ENCODE measurements around the gene ZNF366.
"Not testable (repeated sequence)": the region's sequence is repeated elsewhere in the genome, so short reads cannot be mapped to it uniquely, and the experiment has no call there.

Gene ZNF366

GRCh38 chr5:72410688-72411295 is 96.4 kb downstream of the ZNF366 start:
- Histone ChIP-seq H3K4ac (ENCODE audit: low read depth, low read length) (no peak overlapping the region), H2BK120ac (ENCODE audit: low read depth, low read length) (no peak overlapping the region), H3K18ac (ENCODE audit: low read length) (no peak overlapping the region), H2BK15ac (replicated peaks; ENCODE audit: low read depth) (no peak overlapping the region), H3K4me1 (ENCODE audit: control insufficient read depth, low read depth, low read length) (no peaks in the 10 kb centered on the region), H3K4me3 (ENCODE audit: low read length) (no peak overlapping the region), H3K79me1 (ENCODE audit: low read length) (no peaks in the 10 kb centered on the region), H3K79me2 (ENCODE audit: control insufficient read depth, insufficient read depth, low read length) (no peaks in the 10 kb centered on the region), H3K27ac (ENCODE audit: low read depth, low read length) (no peak overlapping the region), H3K27me3 (ENCODE audit: insufficient read depth, low read length, poor library complexity) (no peaks in the 10 kb centered on the region), H4K5ac (ENCODE audit: low read length) (no peak overlapping the region), H4K8ac (ENCODE audit: low read depth, low read length) (no peak overlapping the region), H3K56ac (ENCODE audit: low read length) (no peak overlapping the region), H2AK5ac (ENCODE audit: low read length) (no peak overlapping the region), H3K9ac (ENCODE audit: low read length) (no peak overlapping the region), H2BK5ac (ENCODE audit: low read length) (no peak overlapping the region), H3K36me3 (ENCODE audit: control insufficient read depth, insufficient read depth, low read length) (no peaks in the 10 kb centered on the region), H3K23ac (ENCODE audit: low read length) (no peak overlapping the region), H3K4me2 (ENCODE audit: low read length) (no peak overlapping the region)
- DNase-seq, result no peak
- no CpG with 5 or more reads among the region's 4 CpGs for WGBS (ENCODE audit: extremely low coverage, insufficient coverage, low lambda C conversion rate)

GRCh38 chr5:72408603-72409002 is 98.6 kb downstream of the ZNF366 start:
- no peak overlapping the region for H3K9ac ChIP-seq (ENCODE audit: low read length)
- no peak overlapping the region for H2AK5ac ChIP-seq (ENCODE audit: low read length)
- H2BK120ac ChIP-seq (ENCODE audit: low read depth, low read length), result no peak overlapping the region
- no peak overlapping the region for H4K8ac ChIP-seq (ENCODE audit: low read depth, low read length)
- H3K27ac ChIP-seq (ENCODE audit: low read depth, low read length), result no peak overlapping the region
- no CpG with 5 or more reads among the region's 4 CpGs for WGBS (ENCODE audit: extremely low coverage, insufficient coverage, low lambda C conversion rate)
- no peak overlapping the region for H3K4ac ChIP-seq (ENCODE audit: low read depth, low read length)
- no peak overlapping the region for H3K4me2 ChIP-seq (ENCODE audit: low read length)
- no peaks in the 10 kb centered on the region for H3K36me3 ChIP-seq (ENCODE audit: control insufficient read depth, insufficient read depth, low read length)
- no peak for DNase-seq
- no peaks in the 10 kb centered on the region for H3K4me1 ChIP-seq (ENCODE audit: control insufficient read depth, low read depth, low read length)
- H2BK5ac ChIP-seq (ENCODE audit: low read length), result no peak overlapping the region
- H3K23ac ChIP-seq (ENCODE audit: low read length), result no peak overlapping the region
- no peak overlapping the region for H4K5ac ChIP-seq (ENCODE audit: low read length)
- no peak overlapping the region for H2BK15ac ChIP-seq (replicated peaks; ENCODE audit: low read depth)
- H3K18ac ChIP-seq (ENCODE audit: low read length), result no peak overlapping the region
- no peak overlapping the region for H3K4me3 ChIP-seq (ENCODE audit: low read length)
- H3K79me2 ChIP-seq (ENCODE audit: control insufficient read depth, insufficient read depth, low read length), result no peaks in the 10 kb centered on the region
- no peaks in the 10 kb centered on the region for H3K79me1 ChIP-seq (ENCODE audit: low read length)
- no peak overlapping the region for H3K56ac ChIP-seq (ENCODE audit: low read length)
- no peaks in the 10 kb centered on the region for H3K27me3 ChIP-seq (ENCODE audit: insufficient read depth, low read length, poor library complexity)

GRCh38 chr5:72408127-72408526 is 99.1 kb downstream of the ZNF366 start:
- Histone ChIP-seq H3K79me2 (ENCODE audit: control insufficient read depth, insufficient read depth, low read length) (no peaks in the 10 kb centered on the region), H3K18ac (ENCODE audit: low read length) (no peak overlapping the region), H3K23ac (ENCODE audit: low read length) (no peak overlapping the region), H3K36me3 (ENCODE audit: control insufficient read depth, insufficient read depth, low read length) (no peaks in the 10 kb centered on the region), H2BK120ac (ENCODE audit: low read depth, low read length) (no peak overlapping the region), H3K9ac (ENCODE audit: low read length) (no peak overlapping the region), H3K79me1 (ENCODE audit: low read length) (no peaks in the 10 kb centered on the region), H3K4me1 (ENCODE audit: control insufficient read depth, low read depth, low read length) (no peaks in the 10 kb centered on the region), H4K5ac (ENCODE audit: low read length) (no peak overlapping the region), H2BK5ac (ENCODE audit: low read length) (no peak overlapping the region), H4K8ac (ENCODE audit: low read depth, low read length) (no peak overlapping the region), H3K56ac (ENCODE audit: low read length) (no peak overlapping the region), H3K4me2 (ENCODE audit: low read length) (no peak overlapping the region), H3K27me3 (ENCODE audit: insufficient read depth, low read length, poor library complexity) (no peaks in the 10 kb centered on the region), H2AK5ac (ENCODE audit: low read length) (no peak overlapping the region), H3K4me3 (ENCODE audit: low read length) (no peak overlapping the region), H3K27ac (ENCODE audit: low read depth, low read length) (no peak overlapping the region), H3K4ac (ENCODE audit: low read depth, low read length) (no peak overlapping the region), H2BK15ac (replicated peaks; ENCODE audit: low read depth) (no peak overlapping the region)
- no CpG with 5 or more reads among the region's 5 CpGs for WGBS (ENCODE audit: extremely low coverage, insufficient coverage, low lambda C conversion rate)
- DNase-seq, result no peak

- Histone ChIP-seq H3K23ac (ENCODE audit: low read length) (no peak overlapping the region), H2BK120ac (ENCODE audit: low read depth, low read length) (no peak overlapping the region), H3K27ac (ENCODE audit: low read depth, low read length) (no peak overlapping the region), H3K79me2 (ENCODE audit: control insufficient read depth, insufficient read depth, low read length) (no peaks in the 10 kb centered on the region), H3K36me3 (ENCODE audit: control insufficient read depth, insufficient read depth, low read length) (no peaks in the 10 kb centered on the region), H3K56ac (ENCODE audit: low read length) (no peak overlapping the region), H3K18ac (ENCODE audit: low read length) (no peak overlapping the region), H3K4ac (ENCODE audit: low read depth, low read length) (no peak overlapping the region), H4K5ac (ENCODE audit: low read length) (no peak overlapping the region), H3K4me1 (ENCODE audit: control insufficient read depth, low read depth, low read length) (no peaks in the 10 kb centered on the region), H3K9ac (ENCODE audit: low read length) (no peak overlapping the region), H2BK15ac (replicated peaks; ENCODE audit: low read depth) (no peak overlapping the region), H2AK5ac (ENCODE audit: low read length) (no peak overlapping the region), H3K4me3 (ENCODE audit: low read length) (no peak overlapping the region), H3K79me1 (ENCODE audit: low read length) (no peaks in the 10 kb centered on the region), H3K4me2 (ENCODE audit: low read length) (no peak overlapping the region), H4K8ac (ENCODE audit: low read depth, low read length) (no peak overlapping the region), H3K27me3 (ENCODE audit: insufficient read depth, low read length, poor library complexity) (no peaks in the 10 kb centered on the region), H2BK5ac (ENCODE audit: low read length) (no peak overlapping the region)
- no peak for DNase-seq
- no CpG with 5 or more reads among the region's 2 CpGs for WGBS (ENCODE audit: extremely low coverage, insufficient coverage, low lambda C conversion rate)
Observed at GRCh38 chr5:72407541-72407940, 99.7 kb downstream of the ZNF366 start.

GRCh38 chr5:72407078-72407477 is 100.1 kb downstream of the ZNF366 start:
- no peak overlapping the region for H2BK5ac ChIP-seq (ENCODE audit: low read length)
- no peak overlapping the region for H2AK5ac ChIP-seq (ENCODE audit: low read length)
- H3K79me2 ChIP-seq (ENCODE audit: control insufficient read depth, insufficient read depth, low read length), result no peaks in the 10 kb centered on the region
- H2BK120ac ChIP-seq (ENCODE audit: low read depth, low read length), result no peak overlapping the region
- no peak overlapping the region for H3K23ac ChIP-seq (ENCODE audit: low read length)
- no peak overlapping the region for H2BK15ac ChIP-seq (replicated peaks; ENCODE audit: low read depth)
- H3K56ac ChIP-seq (ENCODE audit: low read length), result no peak overlapping the region
- H3K9ac ChIP-seq (ENCODE audit: low read length), result no peak overlapping the region
- no peaks in the 10 kb centered on the region for H3K27me3 ChIP-seq (ENCODE audit: insufficient read depth, low read length, poor library complexity)
- no peaks in the 10 kb centered on the region for H3K36me3 ChIP-seq (ENCODE audit: control insufficient read depth, insufficient read depth, low read length)
- no peak overlapping the region for H3K4me2 ChIP-seq (ENCODE audit: low read length)
- H3K79me1 ChIP-seq (ENCODE audit: low read length), result no peaks in the 10 kb centered on the region
- no peaks in the 10 kb centered on the region for H3K4me1 ChIP-seq (ENCODE audit: control insufficient read depth, low read depth, low read length)
- no peak overlapping the region for H3K18ac ChIP-seq (ENCODE audit: low read length)
- H3K27ac ChIP-seq (ENCODE audit: low read depth, low read length), result no peak overlapping the region
- H4K5ac ChIP-seq (ENCODE audit: low read length), result no peak overlapping the region
- no peak overlapping the region for H3K4ac ChIP-seq (ENCODE audit: low read depth, low read length)
- no CpG with 5 or more reads among the region's 3 CpGs for WGBS (ENCODE audit: extremely low coverage, insufficient coverage, low lambda C conversion rate)
- H3K4me3 ChIP-seq (ENCODE audit: low read length), result no peak overlapping the region
- no peak overlapping the region for H4K8ac ChIP-seq (ENCODE audit: low read depth, low read length)
- DNase-seq, result no peak

- H3K4me1 ChIP-seq (ENCODE audit: control insufficient read depth, low read depth, low read length), result not testable (repeated sequence)
Observed at GRCh38 chr5:72404771-72405170, 102.4 kb downstream of the ZNF366 start.

More at GRCh38 chr5:72404771-72405170, 102.4 kb downstream of the ZNF366 start:
- H3K4ac ChIP-seq (ENCODE audit: low read depth, low read length); H3K79me2 ChIP-seq (ENCODE audit: control insufficient read depth, insufficient read depth, low read length); H3K4me2 ChIP-seq (ENCODE audit: low read length); H3K79me1 ChIP-seq (ENCODE audit: low read length); H4K5ac ChIP-seq (ENCODE audit: low read length); H3K4me3 ChIP-seq (ENCODE audit: low read length); H2AK5ac ChIP-seq (ENCODE audit: low read length); H3K27ac ChIP-seq (ENCODE audit: low read depth, low read length); H3K27me3 ChIP-seq (ENCODE audit: insufficient read depth, low read length, poor library complexity); H2BK15ac ChIP-seq (replicated peaks; ENCODE audit: low read depth); H2BK120ac ChIP-seq (ENCODE audit: low read depth, low read length); H3K18ac ChIP-seq (ENCODE audit: low read length); H3K9ac ChIP-seq (ENCODE audit: low read length); H4K8ac ChIP-seq (ENCODE audit: low read depth, low read length); H3K56ac ChIP-seq (ENCODE audit: low read length); H2BK5ac ChIP-seq (ENCODE audit: low read length); H3K23ac ChIP-seq (ENCODE audit: low read length); H3K36me3 ChIP-seq (ENCODE audit: control insufficient read depth, insufficient read depth, low read length); DNase-seq: not testable (repeated sequence)
- no CpG with 5 or more reads among the region's 3 CpGs for WGBS (ENCODE audit: extremely low coverage, insufficient coverage, low lambda C conversion rate)
